AG10803 (cell line): ENCODE data around the gene BRDT.

ENCODE experiments used
- DNase-seq: peaks from one replicate; pipeline ENCODE4 v3.0.0; 2010; ENCODE audit warnings: low read depth
- H3K4me3 ChIP-seq: 2 replicates; pipeline ENCODE4 v1.5.1; 2011; ENCODE audit warnings: mild to moderate bottlenecking, low read length, control low read depth
- TF ChIP-seq, protein P1 (sequence below): conservative IDR thresholded peaks from 2 replicates; pipeline ENCODE4 v1.5.1; 2011; ENCODE audit warnings: mild to moderate bottlenecking, low read length, control low read depth, inconsistent platforms

BRDT gene

DNA sequence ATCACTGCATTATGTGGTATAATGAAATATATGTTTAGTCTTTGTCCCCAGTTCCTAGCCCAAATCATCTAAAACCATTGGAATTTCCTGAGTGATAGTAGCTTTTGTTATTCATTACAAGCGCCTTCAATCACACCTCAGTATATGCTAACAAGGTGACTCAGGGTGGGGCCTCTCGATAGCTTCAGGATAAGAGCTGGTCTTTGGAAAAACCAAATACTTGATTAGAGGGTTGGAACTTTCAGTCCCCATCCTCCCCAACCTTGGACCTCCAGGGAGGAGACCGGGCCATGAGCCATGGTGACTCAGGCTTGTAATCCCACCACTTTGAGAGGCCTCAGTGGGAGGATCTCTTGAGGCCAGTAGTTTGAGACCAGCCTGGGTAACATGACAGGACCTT, 5.1 kb upstream of the BRDT start:
- no peak for DNase-seq
- TF ChIP-seq, protein P1, sequence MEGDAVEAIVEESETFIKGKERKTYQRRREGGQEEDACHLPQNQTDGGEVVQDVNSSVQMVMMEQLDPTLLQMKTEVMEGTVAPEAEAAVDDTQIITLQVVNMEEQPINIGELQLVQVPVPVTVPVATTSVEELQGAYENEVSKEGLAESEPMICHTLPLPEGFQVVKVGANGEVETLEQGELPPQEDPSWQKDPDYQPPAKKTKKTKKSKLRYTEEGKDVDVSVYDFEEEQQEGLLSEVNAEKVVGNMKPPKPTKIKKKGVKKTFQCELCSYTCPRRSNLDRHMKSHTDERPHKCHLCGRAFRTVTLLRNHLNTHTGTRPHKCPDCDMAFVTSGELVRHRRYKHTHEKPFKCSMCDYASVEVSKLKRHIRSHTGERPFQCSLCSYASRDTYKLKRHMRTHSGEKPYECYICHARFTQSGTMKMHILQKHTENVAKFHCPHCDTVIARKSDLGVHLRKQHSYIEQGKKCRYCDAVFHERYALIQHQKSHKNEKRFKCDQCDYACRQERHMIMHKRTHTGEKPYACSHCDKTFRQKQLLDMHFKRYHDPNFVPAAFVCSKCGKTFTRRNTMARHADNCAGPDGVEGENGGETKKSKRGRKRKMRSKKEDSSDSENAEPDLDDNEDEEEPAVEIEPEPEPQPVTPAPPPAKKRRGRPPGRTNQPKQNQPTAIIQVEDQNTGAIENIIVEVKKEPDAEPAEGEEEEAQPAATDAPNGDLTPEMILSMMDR = no peak
- no peak overlapping the region for H3K4me3 ChIP-seq

DNA sequence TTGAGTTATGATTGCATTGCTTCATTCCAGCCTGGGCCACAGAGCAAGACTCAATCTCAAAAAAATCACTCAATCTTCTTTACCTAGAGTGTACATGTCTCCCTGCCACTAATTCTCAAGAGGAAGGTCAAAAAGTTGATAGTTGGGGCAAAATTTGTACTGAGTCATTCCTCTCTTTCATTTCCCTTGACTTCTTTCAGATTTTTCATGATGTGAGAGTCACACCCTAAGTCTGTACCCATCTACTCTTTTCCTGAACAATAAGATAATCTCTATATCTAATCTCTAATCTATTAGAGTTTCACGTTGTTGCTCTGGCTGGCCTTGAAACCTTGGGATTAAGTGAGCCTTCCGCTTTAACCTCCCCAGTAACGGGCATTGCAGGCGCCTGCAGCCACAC, 1.1 kb upstream of the BRDT start:
- no peak for DNase-seq
- no peak overlapping the region for H3K4me3 ChIP-seq

DNA sequence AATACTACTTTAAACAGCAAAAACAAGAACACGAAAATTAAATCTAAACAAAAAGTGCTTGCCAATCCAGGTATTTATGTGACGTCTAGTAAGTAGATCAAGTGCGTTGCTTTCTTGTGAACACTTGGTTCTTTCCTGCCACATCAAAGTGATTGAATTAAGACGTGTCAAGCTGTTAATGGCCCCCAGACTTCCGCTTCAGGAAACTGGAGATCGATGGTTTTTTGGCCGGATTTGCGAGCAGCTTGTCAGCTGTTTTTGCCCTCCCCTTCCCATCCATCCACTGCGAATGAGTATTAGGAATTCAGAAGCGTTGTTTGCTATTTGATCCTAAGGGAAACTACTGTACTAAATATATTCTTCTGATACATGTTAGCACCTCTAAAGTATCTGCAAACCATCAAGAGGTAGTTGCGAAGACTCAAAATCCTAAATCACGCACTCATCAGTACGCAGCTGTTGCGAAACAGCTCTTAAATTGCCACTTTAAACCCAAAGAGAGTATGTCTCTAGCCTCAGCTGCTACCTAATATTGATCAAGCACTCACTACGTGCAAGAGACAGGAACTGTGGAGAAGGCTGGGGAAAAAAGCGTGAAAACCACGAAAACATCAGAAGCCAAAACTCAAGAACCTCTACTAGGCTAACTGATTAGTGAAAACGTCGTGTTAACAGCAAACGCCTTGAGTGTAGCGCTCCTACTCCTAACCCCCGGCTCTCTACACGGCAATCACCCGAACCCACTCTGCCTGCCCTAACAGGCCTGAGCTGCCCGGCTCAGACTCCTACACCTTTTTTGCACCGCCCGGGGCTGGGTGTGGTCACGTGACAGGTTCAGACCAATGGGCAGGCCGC, 473 bp upstream of the BRDT start:
- no peak overlapping the region for H3K4me3 ChIP-seq
- DNase-seq = no peak
- TF ChIP-seq, protein P1 = no peak

More for the DNA sequence above, 1.1 kb upstream of the BRDT start:
- TF ChIP-seq, protein P1 = no peak

DNA sequence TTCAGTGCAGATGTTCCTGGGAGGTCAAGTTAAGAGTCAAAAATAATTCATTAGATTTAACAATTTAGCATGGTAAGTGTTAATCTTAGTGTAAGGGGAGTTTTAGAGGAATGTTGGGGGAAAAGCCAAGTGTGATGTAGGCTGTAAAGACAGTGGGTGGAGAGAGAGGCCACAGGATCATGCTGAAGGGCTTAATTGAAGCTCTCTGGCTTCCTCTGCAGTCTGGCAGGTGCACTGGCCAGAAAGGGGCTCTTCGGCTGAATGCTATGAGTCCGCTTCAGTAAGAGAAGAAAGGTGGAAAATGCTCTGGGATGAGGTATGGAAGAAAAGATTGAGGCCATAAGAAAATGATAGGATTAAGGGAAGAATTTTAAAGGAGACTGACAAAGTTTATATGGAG, 3.0 kb downstream of the BRDT start:
- TF ChIP-seq, protein P1 = no peak
- no peak for DNase-seq
- H3K4me3 ChIP-seq = no peak overlapping the region

DNA sequence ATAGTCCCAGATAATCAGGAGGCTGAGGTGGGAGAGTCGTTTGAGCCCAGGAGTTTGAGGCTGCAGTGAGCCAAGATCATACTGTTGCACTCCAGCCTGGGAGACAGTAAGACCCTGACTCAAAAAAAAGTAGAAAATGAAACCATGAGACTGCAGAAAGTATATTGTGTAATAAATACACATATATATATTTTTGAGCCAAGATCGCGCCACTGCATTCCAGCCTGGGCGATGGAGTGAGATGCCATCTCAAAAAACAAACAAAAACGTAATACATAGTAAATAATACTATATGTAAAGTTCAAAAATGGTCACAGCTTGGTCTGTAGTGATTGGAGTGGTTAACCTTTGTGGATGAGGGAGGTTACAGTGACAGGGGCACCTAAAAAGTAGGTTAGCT, 9.7 kb downstream of the BRDT start:
- TF ChIP-seq, protein P1 = no peak
- H3K4me3 ChIP-seq = no peak overlapping the region
- no peak for DNase-seq

DNA sequence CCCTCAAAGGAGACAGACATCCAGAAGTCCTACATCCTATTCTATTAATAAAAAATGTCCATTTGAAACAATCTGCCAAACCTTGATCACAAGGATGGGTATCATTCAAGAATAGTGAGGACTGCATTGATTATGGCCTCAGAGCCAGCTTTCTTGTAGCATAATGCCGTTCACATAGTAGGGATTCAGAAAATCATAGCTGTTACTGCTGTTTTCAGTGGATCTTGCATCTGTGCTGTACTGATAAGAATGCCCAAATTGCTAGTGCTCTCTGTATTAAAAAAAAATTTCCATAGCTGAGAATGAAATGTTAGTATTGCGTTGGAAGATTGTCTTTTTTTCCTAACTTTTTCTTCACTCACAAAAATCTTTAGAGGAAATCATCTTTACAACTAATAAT, 19.1 kb downstream of the BRDT start:
- H3K4me3 ChIP-seq = no peak overlapping the region
- TF ChIP-seq, protein P1 = no peak
- no peak for DNase-seq

DNA sequence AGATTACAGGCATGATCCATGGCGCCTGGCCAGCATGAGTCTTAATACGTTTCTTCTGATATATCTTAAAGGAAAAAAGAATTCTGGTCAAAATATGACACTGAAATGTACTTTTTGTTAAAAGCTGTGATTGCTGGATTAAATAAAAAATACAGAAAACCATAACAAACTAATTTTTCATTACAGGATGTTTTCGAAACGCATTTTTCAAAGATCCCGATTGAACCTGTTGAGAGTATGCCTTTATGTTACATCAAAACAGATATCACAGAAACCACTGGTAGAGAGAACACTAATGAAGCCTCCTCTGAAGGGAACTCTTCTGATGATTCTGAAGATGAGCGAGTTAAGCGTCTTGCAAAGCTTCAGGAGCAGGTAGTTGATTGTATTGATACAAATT, 30.2 kb downstream of the BRDT start:
- H3K4me3 ChIP-seq = no peak overlapping the region
- no peak for DNase-seq
- TF ChIP-seq, protein P1 = no peak
